GM21576 (cell line): Measurements from ENCODE around the gene MYO15B.
"Not testable (repeated sequence)": the region's sequence is repeated elsewhere in the genome, so short reads cannot be mapped to it uniquely, and the experiment has no call there.

Experiments
- ATAC-seq: cut with Tn5 transposase; IDR thresholded peaks from one replicate; pipeline ENCODE4 v1.9.1; 2021; ENCODE audit warnings: mild to moderate bottlenecking, moderate library complexity; ENCODE audit not compliant: unreplicated experiment

Gene MYO15B

DNA sequence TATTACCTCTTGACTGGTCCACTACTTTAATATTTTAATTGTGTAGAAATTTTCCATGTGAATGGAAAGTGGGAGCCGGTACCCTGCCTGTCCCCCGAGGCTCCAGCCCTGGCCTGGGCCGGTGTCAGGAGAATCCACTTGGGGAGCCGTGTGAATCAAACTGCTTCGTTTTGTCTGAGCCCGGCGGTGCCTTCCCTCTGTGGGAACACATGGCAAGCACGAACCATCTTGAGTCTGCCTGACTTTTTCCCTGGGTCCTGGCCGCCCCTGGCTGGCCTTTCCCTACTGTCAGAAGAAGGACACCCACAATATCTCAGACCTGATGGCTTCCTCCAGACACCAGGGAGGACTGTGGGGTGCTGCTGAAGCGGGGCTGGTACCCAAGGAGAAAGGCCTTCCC is 12.4 kb upstream of the MYO15B start:
- no peak for ATAC-seq

DNA sequence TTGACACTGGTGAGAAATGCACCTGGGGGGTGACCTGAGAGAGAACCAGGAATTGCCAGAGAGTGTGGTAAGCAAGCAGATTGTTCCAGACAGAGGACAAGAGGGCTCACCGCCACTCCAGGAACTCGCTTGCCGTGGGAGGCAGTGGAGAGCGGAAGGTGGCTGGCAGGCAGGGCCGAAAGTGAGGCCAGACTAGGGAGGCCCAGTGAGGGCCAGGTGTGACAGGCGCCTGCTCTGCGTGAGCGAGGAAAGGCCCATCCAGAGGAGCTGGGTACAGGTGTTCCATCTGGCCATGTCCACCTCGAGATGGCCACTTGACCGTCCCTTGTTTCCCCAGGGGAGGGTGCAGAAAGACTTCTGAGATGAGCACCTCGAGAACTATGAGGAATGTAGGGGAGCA is 11.9 kb upstream of the MYO15B start:
- no peak for ATAC-seq

DNA sequence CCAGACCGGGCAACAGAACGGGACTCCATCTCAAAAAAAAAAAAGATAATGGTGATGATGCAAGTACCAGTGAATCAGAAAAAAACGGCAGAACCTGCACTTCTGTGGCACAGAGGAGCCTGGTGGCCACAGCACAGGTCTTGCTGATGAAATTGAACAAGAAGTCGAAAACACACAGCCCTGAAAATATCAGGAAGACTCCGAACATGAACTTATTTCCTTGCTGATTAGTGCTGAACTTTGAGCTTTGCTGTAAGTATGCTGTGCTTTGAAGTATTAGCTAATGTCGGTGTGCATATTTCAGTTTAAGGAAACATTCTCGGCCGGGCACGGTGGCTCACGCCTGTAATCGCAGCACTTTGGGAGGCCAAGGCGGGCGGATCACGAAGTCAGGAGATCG is 10.9 kb upstream of the MYO15B start:
- ATAC-seq = no peak

DNA sequence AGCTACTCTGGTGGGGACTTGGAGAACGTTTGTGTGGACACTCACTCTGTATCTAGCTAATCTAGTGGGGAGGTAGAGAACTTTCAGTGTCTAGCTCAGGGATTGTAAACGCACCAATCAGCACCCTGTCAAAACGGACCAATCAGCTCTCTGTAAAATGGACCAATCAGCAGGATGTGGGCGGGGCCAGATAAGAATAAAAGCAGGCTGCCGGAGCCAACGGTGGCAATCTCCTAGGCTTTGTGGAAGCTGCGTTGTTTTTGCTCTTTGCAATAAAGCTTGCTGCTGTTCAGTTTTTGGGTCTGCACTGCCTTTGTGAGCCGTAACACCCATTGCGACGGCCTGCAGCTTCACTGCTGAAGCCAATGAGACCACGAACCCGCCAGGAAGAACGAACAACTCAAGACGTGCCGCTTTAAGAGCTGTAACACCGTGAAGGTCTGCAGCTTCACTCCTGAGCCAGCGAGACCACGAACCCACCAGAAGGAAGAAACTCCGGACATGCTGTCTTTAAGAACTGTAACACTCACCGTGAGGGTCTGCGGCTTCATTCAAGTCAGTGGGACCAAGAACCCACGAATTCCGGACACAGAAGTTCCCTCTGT is 6.4 kb upstream of the MYO15B start:
- not testable (repeated sequence) for ATAC-seq

DNA sequence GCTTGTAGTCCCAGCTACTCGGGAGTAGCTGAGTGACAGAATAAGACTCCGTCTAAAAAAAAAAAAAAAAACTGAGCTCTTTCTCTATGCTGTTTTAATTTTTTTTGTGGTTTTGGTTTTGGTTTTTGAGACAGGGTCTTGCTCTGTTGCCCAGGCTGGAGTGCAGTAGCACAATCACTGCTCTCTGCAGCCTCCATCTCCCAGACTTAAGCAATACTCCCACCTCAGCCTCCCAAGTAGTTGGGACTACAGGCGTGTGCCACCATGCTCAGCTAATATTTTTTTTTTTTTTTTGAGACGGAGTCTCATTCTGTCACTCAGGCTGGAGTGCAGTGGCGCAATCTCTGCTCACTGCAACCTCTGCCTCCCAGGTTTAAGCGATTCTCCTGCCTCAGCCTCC is 4.4 kb upstream of the MYO15B start:
- ATAC-seq = not testable (repeated sequence)

DNA sequence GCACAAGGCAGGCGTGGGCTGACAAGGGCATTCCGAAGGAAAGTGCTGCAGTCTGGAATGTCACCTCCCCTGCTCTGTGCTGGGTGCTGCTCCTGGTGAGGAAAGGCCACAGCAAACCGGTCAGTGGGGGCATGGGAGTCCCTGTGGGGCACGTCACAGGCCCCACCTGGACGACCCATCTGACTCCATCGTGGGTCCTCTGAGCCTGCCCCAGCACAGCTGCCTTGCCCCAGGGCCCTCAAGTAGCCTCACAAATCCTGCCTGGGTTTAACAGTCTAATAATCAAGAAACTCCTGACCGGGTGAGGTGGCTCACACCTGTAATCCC is 2.8 kb upstream of the MYO15B start:
- no peak for ATAC-seq

DNA sequence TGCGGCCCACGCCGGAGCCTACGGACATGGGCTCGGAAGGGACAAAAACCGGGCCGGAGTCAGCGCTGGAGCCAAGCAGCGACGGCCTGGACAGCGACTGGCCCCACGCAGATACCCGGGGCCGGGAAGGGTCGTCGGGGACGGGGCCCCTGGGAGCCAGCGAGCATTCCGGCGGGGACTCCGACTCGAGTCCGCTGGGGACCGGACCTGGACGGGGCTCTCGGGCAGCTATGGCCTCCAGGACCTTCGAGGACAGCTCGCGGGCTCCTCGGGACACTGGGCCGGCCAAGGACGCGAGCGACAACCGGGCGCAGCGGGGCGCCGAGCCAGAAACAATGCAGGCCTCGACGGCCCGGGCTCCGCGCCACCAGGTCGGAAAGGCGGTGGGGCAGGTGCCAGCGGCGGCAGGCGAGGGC is 1.0 kb downstream of the MYO15B start:
- ATAC-seq = no peak

DNA sequence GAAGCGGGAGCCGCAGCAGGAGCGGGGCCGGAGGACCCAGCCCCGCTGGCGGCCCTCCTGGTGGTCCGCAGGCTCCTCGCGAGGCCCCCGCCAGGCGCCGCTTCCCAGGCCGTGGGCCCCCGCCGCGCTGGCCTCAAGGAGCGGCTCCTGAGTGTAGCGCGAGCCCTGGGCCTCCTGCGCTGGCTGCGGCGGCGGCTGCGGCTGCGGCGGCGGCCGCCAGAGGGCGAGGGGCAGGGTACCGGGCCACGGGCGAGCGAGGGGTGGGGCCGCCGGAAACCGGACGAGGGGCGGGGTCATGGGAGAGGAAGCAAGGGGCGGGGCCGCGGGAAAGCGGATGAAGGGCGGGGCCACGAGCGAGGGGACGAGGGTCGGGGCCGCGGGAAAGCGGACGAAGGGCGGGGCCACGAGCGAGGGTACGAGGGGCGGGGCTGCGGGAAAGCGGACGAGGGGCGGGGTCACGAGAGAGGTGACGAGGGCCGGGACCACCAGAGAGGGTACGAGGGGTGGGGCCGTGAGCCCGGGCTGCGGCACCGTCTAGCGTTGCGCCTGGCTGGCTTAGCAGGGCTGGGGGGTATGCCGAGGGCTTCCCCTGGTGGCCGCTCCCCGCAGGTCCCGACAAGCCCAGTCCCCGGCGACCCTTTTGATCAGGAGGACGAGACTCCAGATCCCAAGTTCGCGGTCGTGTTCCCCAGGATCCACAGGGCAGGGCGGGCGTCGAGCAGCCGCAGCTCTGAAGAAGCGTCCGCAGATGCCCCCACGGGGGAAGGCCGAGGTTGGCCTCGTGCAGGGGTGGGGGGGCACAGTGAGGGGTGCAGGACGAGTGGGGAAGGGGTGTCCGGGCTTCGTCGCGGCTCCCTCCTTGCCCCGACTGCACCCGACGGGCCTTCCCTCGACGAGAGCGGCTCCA is 1.7 kb downstream of the MYO15B start:
- ATAC-seq = peak; percentile 64

DNA sequence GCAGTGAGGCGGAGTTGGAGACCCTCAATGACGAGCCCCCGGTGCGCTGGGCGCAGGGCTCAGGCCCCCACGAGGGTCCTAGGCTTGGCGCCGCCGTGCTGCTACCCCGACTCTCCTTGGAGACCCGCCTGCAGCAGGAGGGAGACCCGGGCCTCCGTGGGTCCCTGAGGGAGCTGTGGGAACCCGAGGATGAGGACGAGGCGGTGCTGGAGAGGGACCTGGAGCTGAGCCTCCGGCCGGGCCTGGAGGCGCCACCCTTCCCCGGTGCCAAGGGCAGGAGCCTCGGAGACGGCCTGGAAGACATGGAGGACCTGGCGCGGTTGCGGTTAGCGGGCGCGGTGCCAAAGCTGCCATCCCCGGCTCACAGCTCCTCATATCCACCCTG is 2.3 kb downstream of the MYO15B start:
- ATAC-seq = no peak

DNA sequence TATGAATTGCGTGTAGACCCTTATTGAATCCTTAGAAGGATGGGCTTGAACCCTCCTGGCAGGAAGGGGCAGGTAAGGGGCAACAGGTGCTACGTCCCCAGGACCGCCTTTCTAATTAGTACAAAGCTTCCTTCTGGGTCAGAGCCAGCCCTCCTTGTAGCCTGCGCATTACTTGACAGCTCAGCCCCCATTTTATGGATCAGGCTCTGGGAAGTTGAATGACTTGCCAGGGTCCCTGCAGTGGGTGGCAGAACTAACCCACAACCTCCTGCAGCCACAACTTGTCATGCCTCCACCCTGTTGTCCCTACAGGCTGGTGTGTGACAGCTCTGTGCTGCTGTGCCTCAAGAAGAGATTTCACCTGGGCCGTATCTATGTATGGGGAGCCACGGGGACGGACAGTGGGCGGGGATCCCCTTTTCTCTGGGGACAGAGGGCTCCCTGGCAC is 2.7 kb downstream of the MYO15B start:
- ATAC-seq = no peak

DNA sequence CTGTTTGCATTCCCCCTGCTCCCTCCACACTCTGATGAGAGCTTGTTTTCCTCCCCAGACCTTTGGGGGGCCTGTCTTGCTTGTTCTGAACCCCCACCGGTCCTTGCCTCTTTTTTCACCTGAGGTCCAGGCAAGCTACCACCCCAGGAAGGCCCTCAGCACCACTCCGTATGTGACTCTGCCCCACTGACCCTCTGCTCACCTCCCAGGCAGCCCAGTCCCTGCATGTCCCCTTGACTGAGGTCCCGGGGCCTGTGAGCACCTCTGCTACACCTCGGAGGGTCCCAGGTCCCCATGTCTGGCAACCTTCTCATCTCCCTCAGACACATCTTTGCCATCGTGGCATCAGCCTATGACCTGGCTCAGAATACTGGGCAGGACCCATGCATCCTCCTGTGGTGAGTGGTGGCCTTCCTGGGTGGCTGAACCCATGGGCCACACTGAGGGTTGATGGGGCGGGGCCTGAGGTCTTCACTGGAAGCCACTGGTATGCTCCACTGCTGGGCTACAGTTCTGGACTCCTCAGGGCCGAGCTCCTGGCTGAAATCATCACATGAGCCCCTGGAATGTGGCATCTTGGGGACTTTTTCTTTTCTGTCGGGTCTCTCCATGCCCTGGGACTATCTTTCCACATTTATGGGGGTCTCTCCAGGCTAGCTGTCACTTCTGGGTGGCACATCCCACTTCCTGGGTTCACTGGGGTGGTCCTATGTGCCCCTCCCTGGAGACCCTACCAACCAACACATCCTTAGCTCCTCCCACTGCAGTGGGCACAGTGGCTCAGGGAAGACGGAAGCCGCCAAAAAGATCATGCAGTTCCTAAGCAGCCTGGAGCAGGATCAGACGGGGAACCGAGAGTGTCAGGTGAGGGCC is 3.5 kb downstream of the MYO15B start:
- ATAC-seq = no peak

DNA sequence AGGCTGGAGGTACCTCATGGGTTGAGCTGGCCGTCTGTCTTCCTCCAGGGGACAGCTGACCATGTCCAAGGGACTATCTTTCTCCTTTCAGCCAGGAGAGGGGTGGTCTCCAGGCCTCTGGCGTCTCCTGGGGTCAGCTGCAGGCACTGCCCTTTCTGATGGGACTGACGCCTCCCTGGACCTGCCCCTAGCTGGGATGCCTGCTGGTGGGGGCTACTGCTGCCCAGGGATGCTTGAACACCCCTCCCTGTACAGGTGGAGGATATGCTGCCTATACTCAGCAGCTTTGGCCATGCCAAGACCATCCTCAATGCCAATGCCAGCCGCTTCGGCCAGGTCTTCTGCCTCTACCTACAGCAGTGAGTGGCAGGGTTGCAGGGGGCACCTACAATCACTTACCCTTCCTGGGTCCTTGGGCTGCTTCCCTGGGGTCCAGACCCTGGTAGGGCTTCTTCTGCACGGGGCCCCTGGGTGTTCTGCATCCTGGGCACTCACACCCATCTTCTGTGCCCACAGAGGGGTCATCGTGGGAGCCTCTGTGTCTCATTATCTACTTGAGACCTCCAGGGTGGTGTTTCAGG is 4.2 kb downstream of the MYO15B start:
- no peak for ATAC-seq

DNA sequence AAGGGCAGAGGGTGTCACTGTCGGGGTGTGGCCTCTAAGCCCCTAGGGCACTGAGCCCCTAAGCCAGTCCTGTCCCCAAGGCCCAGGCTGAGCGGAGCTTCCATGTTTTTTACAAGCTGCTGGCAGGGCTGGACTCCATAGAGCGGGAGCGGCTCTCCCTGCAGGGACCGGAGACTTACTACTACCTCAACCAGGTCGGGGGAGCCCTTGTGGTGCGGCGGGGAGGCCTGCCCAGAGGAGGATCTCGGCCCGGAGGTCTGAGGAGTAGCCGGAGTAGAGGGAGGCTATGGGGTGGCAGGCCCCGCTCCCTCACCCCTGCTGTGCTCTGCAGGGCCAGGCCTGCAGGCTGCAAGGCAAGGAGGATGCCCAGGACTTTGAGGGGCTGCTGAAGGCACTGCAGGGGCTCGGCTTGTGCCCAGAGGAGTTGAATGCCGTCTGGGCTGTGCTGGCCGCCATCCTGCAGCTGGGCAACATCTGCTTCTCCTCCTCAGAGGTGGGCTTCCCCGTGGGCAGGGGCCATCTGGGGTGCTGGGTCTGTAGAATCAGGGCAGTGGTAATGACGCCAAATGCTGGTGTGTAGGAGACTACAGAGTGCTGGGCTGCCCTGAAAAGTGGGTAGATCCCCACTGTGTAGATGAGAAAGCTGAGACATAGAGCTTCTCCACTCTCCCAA is 4.9 kb downstream of the MYO15B start:
- ATAC-seq = no peak

DNA sequence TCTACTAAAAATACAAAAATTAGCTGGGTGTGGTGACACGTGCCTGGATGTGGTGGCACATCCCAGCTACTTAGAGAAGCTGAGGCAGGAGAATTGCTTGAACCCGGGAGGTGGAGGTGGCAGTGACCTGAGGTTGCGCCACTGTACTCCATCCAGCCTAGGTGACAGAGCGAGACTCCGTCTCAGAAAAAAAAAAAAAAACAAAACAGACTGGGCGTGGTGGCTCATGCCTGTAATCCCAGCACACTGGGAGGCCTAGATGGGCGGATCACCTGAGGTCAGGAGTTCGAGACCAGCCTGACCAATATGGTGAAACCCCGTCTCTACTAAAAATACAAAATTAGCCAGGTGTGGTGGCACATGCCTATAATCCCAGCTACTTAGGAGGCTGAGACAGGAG is 5.8 kb downstream of the MYO15B start:
- ATAC-seq = not testable (repeated sequence)

DNA sequence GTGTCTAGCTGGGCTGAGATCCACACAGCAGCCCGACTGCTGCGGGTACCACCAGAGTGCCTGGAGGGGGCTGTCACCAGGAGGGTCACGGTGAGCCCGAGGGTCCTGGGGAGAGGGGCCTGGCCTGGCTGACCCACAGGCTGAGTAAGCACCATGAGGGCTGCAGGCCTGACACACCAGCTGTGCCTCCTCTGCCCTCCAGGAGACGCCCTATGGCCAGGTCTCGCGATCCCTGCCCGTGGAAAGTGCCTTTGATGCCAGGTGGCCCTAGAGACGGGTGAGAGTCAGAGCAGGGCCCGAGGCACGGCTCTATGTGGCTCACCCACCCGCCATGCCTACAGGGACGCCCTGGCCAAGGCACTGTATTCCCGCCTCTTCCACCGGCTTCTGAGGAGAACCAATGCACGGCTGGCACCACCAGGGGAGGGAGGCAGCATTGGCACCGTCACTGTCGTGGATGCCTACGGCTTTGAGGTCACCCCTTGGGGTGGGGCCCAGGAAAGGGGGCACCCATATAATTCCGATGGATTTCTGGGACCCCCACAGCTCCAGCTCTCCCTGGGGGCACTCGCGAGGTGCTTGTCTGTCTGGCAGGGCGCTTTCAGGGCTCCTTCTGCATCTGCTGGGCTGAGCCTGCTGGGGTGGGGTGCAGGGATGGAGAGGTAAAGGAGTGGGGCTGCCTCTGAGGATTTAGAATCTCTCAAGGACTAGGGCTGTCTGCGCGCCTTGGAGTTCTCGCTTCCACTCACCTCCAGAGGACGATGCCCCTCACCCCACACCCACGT is 7.1 kb downstream of the MYO15B start:
- no peak for ATAC-seq

DNA sequence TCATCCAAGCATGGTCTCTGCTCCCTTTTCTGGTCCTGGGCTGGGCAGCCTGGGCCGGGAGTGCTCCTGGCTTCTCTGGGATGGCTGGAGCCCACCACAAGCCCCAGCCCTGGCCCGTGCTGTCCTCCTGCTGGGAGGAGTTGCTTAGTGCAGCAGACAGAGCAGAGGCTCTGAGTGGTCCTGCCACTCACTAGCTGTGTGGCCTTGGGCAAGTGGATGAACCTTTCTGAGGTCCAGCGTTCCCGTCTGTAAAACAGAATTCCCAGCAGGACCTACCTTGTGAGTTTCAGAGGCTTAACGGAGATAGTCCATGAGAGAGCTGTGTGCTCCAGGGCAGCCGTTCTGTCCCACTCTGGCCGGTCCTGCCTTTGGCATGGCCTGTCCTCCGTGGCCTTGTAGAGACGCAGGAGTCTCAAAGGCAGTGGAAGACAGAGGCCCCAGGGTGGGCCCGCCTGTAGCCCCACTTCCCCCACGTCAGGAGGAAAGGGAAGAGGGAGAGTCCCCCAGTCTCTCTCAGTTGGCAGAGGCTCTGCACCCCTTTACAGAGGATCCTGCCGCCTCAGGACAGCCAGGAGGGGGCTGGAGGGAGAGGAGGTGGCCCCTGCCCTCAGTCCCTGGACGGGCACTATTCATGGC is 7.8 kb downstream of the MYO15B start:
- ATAC-seq = no peak

DNA sequence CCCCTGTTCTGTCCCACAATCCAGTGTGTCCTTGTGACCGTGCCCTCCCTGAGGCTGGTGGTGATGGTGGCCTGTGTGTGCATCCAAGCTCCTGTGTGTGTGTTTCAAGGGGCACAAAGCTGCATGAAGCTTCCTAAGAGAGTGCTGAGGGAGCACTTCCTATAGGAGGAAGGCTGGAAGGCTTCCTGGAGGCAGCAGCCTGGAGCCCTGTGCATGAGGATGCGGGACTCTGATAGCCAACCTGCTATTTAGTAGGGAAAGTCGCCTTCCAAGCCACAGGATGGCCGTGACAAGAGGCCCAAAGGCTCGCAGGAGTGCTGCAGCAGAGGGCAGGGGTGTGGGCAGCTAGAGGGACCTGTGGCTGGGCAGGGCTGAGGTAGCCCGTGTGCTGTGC is 8.3 kb downstream of the MYO15B start:
- ATAC-seq = no peak

DNA sequence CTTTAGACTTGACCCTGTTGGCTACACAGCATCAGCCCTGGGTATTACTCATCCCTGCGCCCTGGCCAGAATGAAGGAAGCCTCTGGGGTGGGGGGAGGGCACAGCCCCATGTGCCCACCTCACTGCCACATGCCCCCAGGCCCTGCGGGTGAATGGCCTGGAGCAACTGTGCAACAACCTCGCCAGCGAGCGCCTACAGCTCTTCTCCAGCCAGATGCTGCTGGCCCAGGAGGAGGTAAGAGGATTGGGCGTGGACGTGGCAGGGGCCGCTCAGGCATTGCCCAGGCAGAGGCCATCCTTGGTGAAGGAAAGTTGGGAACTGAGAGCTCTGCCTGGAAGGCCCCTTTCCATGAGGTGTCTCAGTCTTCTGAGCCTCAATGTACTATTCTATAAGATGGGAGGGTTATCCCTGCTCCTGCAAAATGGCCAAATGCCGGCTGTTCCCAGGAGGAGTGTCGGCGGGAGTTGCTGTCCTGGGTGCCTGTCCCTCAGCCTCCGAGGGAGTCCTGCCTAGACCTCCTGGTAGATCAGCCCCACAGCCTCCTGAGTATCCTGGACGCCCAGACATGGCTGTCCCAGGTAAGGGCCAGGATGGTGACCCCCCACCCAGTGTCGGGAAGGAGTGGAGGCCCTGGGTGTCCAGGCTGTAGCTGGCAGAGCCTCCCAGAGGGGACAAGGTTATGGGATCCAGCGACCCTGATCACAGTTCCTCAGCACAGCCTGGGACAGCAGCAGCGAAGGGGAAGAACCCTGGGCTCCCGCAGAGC is 8.9 kb downstream of the MYO15B start:
- ATAC-seq = no peak
